HUES64 (cell line): Measurements from ENCODE around the gene CORO2B.

Experiments used
- H3K27ac ChIP-seq: 2 replicates; pipeline ENCODE4 v1.7.0; 2013; ENCODE audit warnings: low read depth, low read length, inconsistent platforms
- H3K27me3 ChIP-seq: 2 replicates; pipeline ENCODE4 v1.6.1; 2013; ENCODE audit warnings: mild to moderate bottlenecking, low read length; ENCODE audit not compliant: insufficient read depth
- H3K36me3 ChIP-seq: 2 replicates; pipeline ENCODE4 v1.6.1; 2013; ENCODE audit warnings: mild to moderate bottlenecking, low read length; ENCODE audit not compliant: insufficient read depth
- H3K4me1 ChIP-seq: 2 replicates; pipeline ENCODE4 v1.6.1; 2013; ENCODE audit warnings: mild to moderate bottlenecking, low read length, moderate library complexity; ENCODE audit not compliant: insufficient read depth
- H3K4me3 ChIP-seq: 2 replicates; pipeline ENCODE4 v1.5.1; 2013; ENCODE audit warnings: mild to moderate bottlenecking, low read length, moderate library complexity
- H3K9ac ChIP-seq: 2 replicates; pipeline ENCODE4 v1.6.1; 2013; ENCODE audit warnings: mild to moderate bottlenecking, low read depth, low read length
- H3K9me3 ChIP-seq: 2 replicates; pipeline ENCODE4 v1.6.1; 2013; ENCODE audit warnings: low read depth, low read length; ENCODE audit not compliant: insufficient read depth
- WGBS: fragments of 150-250, 120-280 bp; methylation state at CpG from one replicate; pipeline ENCODE4 v1.1.7; 2013; ENCODE audit warnings: missing lambda C conversion rate; 5-methylcytosine and 5-hydroxymethylcytosine counted together

Gene CORO2B

DNA sequence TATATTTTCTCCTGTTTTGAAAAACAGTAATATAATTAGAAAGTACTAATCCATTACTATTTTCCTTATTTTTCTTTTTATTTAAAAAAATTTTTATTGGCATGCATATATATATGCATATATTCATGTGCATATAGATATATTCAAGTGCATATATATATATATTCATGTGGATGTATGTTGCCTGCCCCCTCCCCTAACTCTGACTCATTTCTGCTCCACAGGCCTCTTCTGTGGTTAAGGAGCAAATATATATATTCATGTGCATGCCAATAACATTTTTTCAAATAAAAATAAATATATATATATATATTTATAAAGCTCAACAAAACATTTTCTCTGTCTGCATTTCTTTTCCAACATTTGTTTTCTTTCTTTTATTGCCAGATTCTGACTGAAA, 13.6 kb upstream of the CORO2B start:
- H3K27ac ChIP-seq = no peak overlapping the region
- peaks cover 11% of the 10 kb centered on the region for H3K4me1 ChIP-seq
- no peak overlapping the region for H3K9ac ChIP-seq
- H3K9me3 ChIP-seq = no peaks in the 10 kb centered on the region
- H3K27me3 ChIP-seq = peaks cover 4% of the 10 kb centered on the region
- no peaks in the 10 kb centered on the region for H3K36me3 ChIP-seq
- H3K4me3 ChIP-seq = no peak overlapping the region

DNA sequence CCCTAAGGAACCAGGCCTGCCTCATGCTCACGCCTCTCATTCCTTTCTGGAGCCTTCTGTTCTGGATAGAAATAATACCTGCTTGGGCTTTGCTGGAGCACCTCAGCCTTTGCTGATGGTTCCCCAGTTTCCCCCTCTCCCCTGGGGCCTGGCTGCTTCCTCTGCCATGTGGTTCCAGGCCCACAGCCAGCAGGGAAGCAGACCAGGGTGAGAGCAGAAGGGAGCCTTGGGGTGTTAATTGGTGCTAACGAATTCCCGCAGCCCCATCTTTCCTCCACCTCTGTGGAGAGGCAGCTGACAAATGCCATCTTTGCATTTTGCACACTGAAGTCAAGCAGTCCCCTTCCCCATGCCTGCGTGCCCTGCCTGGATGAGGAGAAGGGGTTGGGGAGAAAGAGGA, 13.1 kb upstream of the CORO2B start:
- Histone ChIP-seq H3K36me3 (no peaks in the 10 kb centered on the region), H3K9ac (no peak overlapping the region), H3K9me3 (no peaks in the 10 kb centered on the region), H3K4me3 (no peak overlapping the region), H3K27ac (no peak overlapping the region), H3K27me3 (no peaks in the 10 kb centered on the region; the same call in 1 of the 2 replicates), H3K4me1 (peaks cover 10% of the 10 kb centered on the region)
- 92% methylated on average over 1 of the region's 4 CpGs for WGBS

DNA sequence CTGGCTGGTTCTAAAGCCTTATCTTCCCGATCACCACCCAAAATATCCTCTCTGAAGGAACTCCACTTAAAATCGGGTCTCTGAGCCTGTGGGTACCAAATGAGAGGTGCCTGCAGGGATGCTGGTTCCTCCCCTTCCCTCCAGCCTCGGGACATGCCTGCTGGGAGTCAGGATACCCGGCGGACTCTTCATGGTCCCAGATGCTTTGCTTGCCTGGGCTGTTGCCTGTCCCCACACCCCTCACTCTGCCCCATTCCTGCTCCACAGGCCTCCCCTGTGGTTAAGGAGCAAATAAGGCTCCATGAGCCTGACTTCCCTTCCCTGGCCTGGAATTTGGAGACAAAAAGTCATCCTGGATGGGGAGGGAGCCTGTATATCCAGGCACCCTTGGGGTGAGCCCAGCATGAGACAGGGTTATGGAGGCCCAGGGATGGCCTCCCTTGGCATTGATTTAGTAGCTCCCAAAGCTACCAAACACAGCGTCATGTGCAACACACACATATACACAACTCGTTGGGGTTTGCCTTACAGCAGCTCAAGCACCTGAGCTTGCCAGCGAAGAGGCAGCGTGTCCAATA, 12.3 kb upstream of the CORO2B start:
- WGBS = 64% methylated on average over 9 of the region's 9 CpGs
- no peaks in the 10 kb centered on the region for H3K9me3 ChIP-seq
- H3K4me3 ChIP-seq = no peak overlapping the region
- no peak overlapping the region for H3K27ac ChIP-seq
- no peaks in the 10 kb centered on the region for H3K27me3 ChIP-seq
- H3K9ac ChIP-seq = no peak overlapping the region
- no peaks in the 10 kb centered on the region for H3K36me3 ChIP-seq
- peaks cover 15% of the 10 kb centered on the region for H3K4me1 ChIP-seq

DNA sequence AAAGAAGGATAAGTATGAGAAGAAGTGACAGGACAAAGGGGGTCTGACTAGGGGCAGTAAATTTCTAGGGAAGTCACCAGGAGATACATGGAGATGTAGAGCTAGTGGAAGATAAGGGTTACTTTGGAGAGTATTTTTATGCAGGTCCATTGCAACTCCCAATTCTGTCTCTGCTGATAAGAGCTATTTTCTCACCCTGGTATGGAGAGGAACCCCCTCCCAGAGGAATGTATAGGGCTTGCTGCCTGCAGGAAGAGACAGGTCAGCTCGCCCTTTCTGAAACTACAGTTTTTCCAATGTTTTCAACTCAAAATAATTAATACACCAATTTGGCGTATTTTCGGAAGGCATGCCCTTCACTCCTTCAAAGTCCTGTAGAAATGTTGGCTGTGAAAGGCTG, 11.4 kb upstream of the CORO2B start:
- Histone ChIP-seq H3K27ac (no peak overlapping the region), H3K36me3 (no peaks in the 10 kb centered on the region), H3K9me3 (no peaks in the 10 kb centered on the region), H3K9ac (no peak overlapping the region), H3K4me3 (no peak overlapping the region), H3K4me1 (peaks cover 22% of the 10 kb centered on the region), H3K27me3 (no peaks in the 10 kb centered on the region)
- WGBS = 85% methylated on average over 3 of the region's 3 CpGs

DNA sequence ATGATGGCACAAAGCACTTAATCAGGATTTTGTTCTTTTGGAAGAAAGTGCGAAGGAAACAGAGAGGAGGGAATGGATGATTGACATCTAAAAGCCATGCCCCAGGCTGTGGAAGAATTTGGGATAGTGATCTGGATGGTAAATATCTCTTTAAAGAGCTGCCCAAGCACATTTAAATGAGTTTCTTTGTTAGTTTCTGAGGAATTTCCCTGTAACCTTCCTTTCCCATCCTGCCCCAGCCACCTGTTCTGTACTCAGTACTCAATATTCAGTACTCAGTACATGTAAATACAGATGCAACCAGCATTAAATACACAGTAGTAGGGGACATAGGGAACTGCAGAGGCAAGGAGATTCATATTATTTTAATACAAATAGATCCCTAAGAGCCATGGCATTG, 7.8 kb upstream of the CORO2B start:
- Histone ChIP-seq H3K9ac (no peak overlapping the region), H3K27ac (no peak overlapping the region)

DNA sequence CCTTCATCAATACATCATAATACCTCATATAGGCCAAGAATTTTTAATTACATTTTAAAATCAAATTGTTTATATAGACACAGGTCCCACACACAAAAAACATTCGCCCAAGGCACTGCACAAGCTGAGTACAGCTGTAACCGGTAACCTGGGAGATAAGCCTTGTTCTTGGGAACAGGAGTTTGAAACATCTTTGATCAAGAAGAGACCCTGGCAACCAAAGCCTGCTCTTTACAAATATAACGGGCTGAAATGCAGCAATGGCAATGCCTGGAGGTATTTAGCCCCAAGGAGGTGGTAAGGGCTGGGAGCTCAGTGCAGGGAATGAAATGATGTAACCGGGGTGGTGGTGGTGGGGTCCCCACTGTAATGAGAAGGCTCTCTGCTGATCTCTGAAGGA, 7.2 kb upstream of the CORO2B start:
- Histone ChIP-seq H3K9me3 (no peaks in the 10 kb centered on the region), H3K27ac (no peak overlapping the region), H3K9ac (no peak overlapping the region), H3K4me1 (peaks cover 34% of the 10 kb centered on the region), H3K36me3 (no peaks in the 10 kb centered on the region), H3K27me3 (peaks cover 5% of the 10 kb centered on the region), H3K4me3 (no peak overlapping the region)
- 78% methylated on average over 4 of the region's 4 CpGs for whole genome bisulfite sequencing

More for the DNA sequence above, 7.8 kb upstream of the CORO2B start:
- H3K36me3 ChIP-seq = no peaks in the 10 kb centered on the region
- H3K4me1 ChIP-seq = peaks cover 34% of the 10 kb centered on the region
- no peaks in the 10 kb centered on the region for H3K9me3 ChIP-seq
- WGBS = 54% methylated on average over 1 of the region's 1 CpG
- H3K4me3 ChIP-seq = no peak overlapping the region
- no peaks in the 10 kb centered on the region for H3K27me3 ChIP-seq

DNA sequence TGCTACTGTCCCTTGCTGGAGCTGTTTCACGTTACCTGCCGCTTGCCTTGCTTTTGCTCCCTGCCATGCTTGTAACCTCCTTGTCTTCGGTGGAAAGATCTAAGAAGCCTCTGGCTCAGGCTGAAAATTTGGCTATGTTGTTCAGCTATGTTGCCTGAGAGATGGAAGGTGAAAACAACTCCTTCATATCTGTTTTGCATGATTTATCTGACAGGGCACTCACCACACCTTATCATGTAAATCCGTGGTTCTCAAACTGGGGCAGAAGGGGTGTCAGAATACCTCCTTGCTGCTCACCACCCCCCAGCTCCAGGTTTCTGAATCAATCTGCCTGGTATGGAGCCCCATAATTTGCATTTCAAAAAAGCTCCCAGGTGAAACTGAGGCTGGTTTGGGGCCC, 6.5 kb upstream of the CORO2B start:
- no peaks in the 10 kb centered on the region for H3K36me3 ChIP-seq
- H3K4me3 ChIP-seq = no peak overlapping the region
- H3K4me1 ChIP-seq = peaks cover 30% of the 10 kb centered on the region
- WGBS = 72% methylated on average over 4 of the region's 4 CpGs
- H3K27me3 ChIP-seq = peaks cover 13% of the 10 kb centered on the region
- no peaks in the 10 kb centered on the region for H3K9me3 ChIP-seq
- H3K9ac ChIP-seq = no peak overlapping the region
- no peak overlapping the region for H3K27ac ChIP-seq

DNA sequence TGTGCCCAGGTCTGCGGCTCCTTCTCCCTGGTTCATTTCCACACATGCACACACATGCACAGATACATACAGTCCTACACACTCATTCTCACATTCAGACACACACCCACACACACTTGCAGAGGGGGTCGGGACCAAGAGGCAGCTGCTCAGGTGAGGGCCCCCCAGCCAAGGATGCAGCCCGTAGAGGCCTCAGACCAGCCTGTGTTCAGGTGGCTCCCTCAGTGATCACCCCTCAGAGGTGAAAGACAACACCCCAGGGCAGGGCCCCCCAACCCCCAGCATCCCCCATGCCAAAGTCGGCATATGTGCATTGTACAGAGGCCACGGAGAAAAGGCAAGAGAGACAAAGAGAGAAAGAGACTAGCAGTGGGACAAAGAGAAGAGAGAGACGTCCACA, 5.9 kb upstream of the CORO2B start:
- 86% methylated on average over 6 of the region's 6 CpGs for WGBS
- no peak overlapping the region for H3K4me3 ChIP-seq

DNA sequence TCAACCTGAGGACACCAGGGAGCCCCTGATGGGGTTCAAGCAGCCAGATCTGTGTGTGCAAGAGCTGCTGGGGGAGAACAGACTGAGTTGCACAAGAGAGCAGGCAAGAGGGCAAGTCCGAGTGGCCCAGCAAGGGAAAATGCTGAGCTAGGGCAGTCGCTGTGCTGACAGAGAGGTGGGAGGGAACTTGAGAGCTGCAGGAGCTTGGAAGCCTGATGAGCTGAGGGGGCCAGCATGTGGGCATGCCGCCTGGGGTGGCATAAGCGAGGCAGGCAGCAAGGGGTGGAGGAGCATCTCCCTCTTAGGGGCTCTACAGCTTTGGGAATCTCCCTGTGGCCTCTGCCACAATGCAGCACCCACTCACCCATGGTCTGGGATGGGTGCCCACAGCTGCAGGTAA, 4.7 kb upstream of the CORO2B start:
- 40% methylated on average over 4 of the region's 4 CpGs for WGBS
- peaks cover 25% of the 10 kb centered on the region for H3K27me3 ChIP-seq
- H3K9ac ChIP-seq = no peak overlapping the region
- no peak overlapping the region for H3K4me3 ChIP-seq
- peaks cover 36% of the 10 kb centered on the region for H3K4me1 ChIP-seq
- H3K36me3 ChIP-seq = no peaks in the 10 kb centered on the region
- H3K9me3 ChIP-seq = no peaks in the 10 kb centered on the region
- no peak overlapping the region for H3K27ac ChIP-seq

More for the DNA sequence above, 5.9 kb upstream of the CORO2B start:
- no peak overlapping the region for H3K9ac ChIP-seq
- peaks cover 19% of the 10 kb centered on the region for H3K27me3 ChIP-seq
- H3K4me1 ChIP-seq = peaks cover 33% of the 10 kb centered on the region
- no peaks in the 10 kb centered on the region for H3K9me3 ChIP-seq
- H3K27ac ChIP-seq = no peak overlapping the region
- H3K36me3 ChIP-seq = no peaks in the 10 kb centered on the region

DNA sequence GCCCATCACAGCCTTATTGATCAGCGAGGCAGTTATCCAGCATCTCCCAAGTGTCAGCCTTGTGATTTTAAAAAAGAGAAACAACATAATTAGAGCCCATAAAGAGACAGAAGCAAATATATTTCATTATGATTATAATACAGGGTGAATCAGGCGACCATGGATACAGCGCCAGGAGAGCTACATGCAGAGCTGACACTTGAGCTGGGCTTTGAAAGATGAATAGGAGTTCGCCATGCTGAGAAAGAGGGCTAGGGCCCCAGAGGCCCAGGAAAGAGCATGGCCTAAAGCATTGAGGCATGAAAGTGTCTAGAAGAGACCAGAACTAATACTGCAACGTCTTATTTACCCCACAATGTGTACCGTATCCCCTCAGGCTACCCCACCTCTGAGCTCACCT, 4.2 kb upstream of the CORO2B start:
- H3K4me3 ChIP-seq = no peak overlapping the region

DNA sequence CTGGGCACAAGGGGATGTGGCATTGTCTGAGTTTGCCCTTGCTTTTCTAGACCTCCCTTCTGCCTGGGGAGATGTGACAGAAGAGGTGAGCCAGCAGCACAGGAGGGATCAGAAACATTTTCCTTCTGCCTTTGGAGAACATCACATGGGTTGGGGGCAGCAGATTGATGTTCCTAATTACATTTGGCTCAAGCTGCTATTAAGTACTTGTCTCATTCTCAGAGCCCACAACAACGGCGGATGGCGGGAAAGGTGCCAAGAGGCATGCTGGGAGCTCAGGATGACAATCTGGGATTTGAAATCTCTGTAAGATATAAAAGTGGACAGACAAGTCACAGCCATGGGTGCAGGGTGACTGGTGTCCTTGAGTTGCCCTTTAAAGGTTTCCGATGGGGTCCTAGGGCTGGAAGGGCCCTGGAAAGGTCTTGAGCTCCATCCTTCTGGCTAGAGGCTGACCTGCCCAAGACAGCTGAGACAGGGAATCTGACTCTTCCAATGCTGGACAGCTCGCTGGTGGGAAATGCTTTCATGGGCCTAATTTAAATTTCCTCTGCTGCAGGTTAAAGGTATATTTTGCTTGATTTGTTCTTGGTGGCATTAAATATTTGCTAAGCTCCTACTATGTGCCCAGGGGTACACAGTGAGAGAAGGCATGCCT, 2.4 kb upstream of the CORO2B start:
- no peaks in the 10 kb centered on the region for H3K36me3 ChIP-seq
- WGBS = 85% methylated on average over 5 of the region's 5 CpGs
- H3K27ac ChIP-seq = no peak overlapping the region
- no peaks in the 10 kb centered on the region for H3K9me3 ChIP-seq
- H3K4me3 ChIP-seq = no peak overlapping the region
- no peak overlapping the region for H3K9ac ChIP-seq
- H3K27me3 ChIP-seq = peaks cover 46% of the 10 kb centered on the region
- H3K4me1 ChIP-seq = peaks cover 26% of the 10 kb centered on the region

More for the DNA sequence above, 4.2 kb upstream of the CORO2B start:
- no peak overlapping the region for H3K9ac ChIP-seq
- WGBS = 74% methylated on average over 5 of the region's 6 CpGs
- peaks cover 28% of the 10 kb centered on the region for H3K27me3 ChIP-seq
- peaks cover 36% of the 10 kb centered on the region for H3K4me1 ChIP-seq
- no peak overlapping the region for H3K27ac ChIP-seq
- no peaks in the 10 kb centered on the region for H3K9me3 ChIP-seq
- H3K36me3 ChIP-seq = no peaks in the 10 kb centered on the region
